ENCODE measurements around the gene PEMT.
"Not testable (repeated sequence)": the region's sequence is repeated elsewhere in the genome, so short reads cannot be mapped to it uniquely, and the experiment has no call there.

The PEMT gene

GRCh38 chr17:17591355-17592298 is at the start of gene PEMT:
Gene PEMT, minus strand, starts transcription at chr17:17591708. Its CDS starts 82 bp downstream, at chr17:17591626.
- peak; percentile 97 for DNase-seq

- not testable (repeated sequence) for DNase-seq
Measured at GRCh38 chr17:17639661-17640270, 48.3 kb upstream of the PEMT start.

GRCh38 chr17:17638467-17638866 is 47.0 kb upstream of the PEMT start:
- DNase-seq, result no peak

GRCh38 chr17:17636272-17636885 is 44.9 kb upstream of the PEMT start:
- no peak for DNase-seq

- not testable (repeated sequence) for DNase-seq
Measured at GRCh38 chr17:17635537-17636271, 44.2 kb upstream of the PEMT start.

GRCh38 chr17:17635126-17635525 is 43.6 kb upstream of the PEMT start:
- no peak for DNase-seq

GRCh38 chr17:17633310-17633709 is 41.8 kb upstream of the PEMT start:
- no peak for DNase-seq

- DNase-seq, result not testable (repeated sequence)
Measured at GRCh38 chr17:17632690-17633089, 41.2 kb upstream of the PEMT start.

- peak; percentile 25 for DNase-seq
Measured at GRCh38 chr17:17628388-17629008, 37.0 kb upstream of the PEMT start.

- DNase-seq, result no peak
Measured at GRCh38 chr17:17626840-17627239, 35.3 kb upstream of the PEMT start.

- DNase-seq, result no peak
Measured at GRCh38 chr17:17626151-17626805, 34.8 kb upstream of the PEMT start.

- DNase-seq, result no peak
Measured at GRCh38 chr17:17624741-17625140, 33.2 kb upstream of the PEMT start.

- no peak for DNase-seq
Measured at GRCh38 chr17:17623904-17624303, 32.4 kb upstream of the PEMT start.

- no peak for DNase-seq
Measured at GRCh38 chr17:17621254-17621653, 29.7 kb upstream of the PEMT start.

- DNase-seq, result peak; percentile 48
Measured at GRCh38 chr17:17613708-17614114, 22.2 kb upstream of the PEMT start.

GRCh38 chr17:17612085-17613022 is 20.8 kb upstream of the PEMT start:
- DNase-seq, result no peak

GRCh38 chr17:17609121-17609520 is 17.6 kb upstream of the PEMT start:
- DNase-seq, result no peak

GRCh38 chr17:17606416-17607000 is 15.0 kb upstream of the PEMT start:
- DNase-seq, result no peak

- DNase-seq, result no peak
Measured at GRCh38 chr17:17605729-17606088, 14.2 kb upstream of the PEMT start.

GRCh38 chr17:17605083-17605728 is 13.7 kb upstream of the PEMT start:
- no peak for DNase-seq
